Stimulated activated CD8-positive, alpha-beta memory T cell treated with anti-CD3 and anti-CD28 coated beads, Interleukin-7, amount 100 ng/mL, for 48 hours (primary cell): Measurements from ENCODE around the gene AGAP1.
"Not testable (repeated sequence)": the region's sequence is repeated elsewhere in the genome, so short reads cannot be mapped to it uniquely, and the experiment has no call there.

Experiments
- DNase-seq, 2 donors: peaks; one replicate each; pipeline ENCODE4 v3.0.0-alpha.2; 2020; ENCODE audit warnings: low read depth in 1 of 2; ENCODE audit errors: extremely low read depth in 1 of 2

The AGAP1 gene

DNA sequence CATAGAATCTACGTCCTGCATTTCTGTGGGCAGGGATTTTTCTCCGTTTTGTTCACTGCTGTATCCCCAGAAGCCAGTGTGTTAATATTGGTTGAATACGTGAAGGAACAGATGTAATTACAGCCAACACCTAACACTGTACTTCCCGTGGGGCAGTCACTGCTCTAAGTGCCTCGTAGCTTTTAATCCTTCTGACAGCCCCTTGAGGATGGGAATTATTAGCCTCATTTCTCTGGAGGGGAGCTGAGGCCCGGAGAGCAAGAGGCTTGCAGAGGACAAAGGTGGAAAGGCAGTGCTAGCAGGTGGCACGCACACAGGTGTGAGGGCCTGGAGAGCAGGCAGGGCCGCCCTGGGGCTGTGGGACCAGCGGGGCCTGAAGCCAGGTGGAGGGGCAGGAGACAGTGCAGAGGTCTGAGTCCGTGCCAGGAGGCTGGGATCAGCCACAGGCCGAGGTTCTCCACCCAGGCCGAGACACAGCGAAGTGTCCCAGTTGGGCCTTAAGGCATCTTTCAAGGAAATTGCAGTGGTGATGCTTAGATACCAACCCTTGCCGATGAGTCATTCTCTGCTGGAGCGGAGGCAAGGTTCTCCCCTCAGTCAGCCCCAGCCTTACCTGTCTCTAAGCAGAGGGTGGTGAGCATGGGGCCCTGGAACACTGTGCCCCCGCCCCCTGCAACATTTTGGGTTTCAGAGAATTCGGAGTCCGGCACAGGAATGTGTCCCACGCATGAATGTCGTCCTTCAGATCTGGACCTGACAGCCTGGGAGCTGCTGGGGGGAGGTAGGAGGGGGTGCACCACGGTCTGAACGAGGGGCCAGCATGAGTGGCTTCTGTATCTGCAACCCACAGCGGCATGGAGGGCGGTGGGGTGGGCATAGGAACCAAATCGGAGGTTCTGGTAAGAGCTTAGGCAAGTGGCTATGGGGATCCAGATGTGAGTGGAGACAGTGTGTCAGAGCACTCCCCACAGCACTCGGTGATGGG lies 551.7 kb downstream of the AGAP1 start:
- no peak for DNase-seq

DNA sequence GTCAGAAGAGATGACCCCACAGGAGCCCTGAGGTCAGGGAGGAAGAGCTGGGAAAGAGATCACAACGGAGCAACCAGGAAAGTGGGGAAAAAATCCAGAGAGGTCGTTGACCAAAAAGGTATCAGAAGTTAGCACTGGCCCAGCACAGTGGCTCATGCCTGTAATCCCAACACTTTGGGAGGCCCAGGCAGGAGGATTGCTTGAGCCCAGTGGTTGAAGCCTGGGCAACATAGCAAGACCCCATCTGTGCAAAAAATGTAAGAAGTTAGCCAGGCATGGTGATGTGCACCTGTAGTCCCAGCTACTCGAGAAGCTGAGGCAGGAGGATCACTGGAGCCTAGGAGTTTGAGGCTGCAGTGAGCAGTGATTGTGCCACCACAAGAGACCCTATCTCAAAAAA lies 552.9 kb downstream of the AGAP1 start:
- DNase-seq, result no peak

DNA sequence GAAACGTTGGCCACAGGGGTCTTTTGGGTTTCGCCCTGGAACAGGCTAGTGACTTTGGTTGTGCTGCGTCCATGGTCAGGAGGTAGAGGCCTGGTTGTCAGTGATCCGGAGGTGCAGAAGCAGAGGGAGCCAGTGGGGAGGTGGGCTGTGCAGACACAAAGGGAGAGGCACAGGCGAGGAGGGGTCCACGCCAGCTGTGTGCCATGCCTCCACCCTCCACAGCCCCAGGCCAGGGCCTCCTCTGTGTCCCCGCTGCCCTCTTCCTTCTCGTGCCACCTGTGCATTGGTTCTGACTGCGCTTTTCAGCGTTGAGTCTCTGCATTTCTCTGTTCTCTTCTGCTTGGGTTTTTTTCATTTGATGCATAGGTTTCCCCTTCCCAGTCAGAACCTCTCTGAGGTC lies 553.3 kb downstream of the AGAP1 start:
- DNase-seq, result no peak

DNA sequence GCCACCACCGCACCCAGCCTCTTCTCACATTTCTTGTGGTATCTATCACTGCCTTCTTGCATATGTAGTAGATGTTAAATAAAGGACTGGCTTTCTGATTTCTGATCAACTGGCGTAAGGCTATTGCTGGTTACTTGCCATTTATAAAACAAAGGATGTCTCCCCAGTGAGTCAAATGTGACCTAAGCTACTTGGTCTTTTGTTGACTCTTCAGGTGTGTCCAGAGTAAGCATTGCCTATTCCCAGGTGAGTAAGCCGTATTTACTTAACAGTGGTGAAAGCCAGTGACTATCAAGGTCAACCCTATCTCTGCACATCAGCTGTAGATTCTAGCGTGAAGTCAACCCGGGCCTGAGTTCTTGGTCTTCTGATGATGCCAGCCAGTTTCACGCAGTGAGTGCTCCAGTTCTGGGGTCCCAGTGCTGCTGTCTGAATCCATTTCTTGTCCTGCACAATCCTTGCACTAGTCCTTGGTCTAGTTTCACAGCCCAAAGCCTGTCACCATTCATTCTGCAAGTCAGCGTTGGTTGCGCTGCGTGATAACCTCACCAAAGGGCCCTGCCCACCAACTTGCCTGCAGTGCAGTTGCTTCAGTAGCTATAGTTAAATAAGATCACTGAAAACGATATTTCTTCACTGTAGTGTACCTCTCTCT lies 554.2 kb downstream of the AGAP1 start:
- DNase-seq, result no peak

DNA sequence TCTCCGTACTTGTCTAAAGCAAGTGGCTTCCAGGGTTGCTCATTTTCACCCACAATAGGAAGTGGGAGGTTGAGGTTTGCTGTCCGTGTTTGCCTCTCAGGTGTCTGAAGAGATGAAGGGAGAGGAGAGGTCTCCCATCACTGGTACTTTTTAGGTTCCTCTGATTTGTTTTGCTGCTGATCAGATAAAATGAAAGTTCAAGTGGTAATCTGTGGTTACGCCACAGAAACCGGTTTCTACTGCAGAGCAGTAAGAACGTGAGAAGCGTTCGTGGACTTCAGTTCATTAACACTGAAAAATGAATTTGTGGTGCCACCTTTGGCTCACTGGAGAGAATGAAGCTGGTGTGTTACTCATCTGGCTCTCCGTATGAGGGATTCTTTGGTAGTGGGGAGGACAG lies 556.1 kb downstream of the AGAP1 start:
- DNase-seq, result peak in 1 of 2 donors; percentile 10

DNA sequence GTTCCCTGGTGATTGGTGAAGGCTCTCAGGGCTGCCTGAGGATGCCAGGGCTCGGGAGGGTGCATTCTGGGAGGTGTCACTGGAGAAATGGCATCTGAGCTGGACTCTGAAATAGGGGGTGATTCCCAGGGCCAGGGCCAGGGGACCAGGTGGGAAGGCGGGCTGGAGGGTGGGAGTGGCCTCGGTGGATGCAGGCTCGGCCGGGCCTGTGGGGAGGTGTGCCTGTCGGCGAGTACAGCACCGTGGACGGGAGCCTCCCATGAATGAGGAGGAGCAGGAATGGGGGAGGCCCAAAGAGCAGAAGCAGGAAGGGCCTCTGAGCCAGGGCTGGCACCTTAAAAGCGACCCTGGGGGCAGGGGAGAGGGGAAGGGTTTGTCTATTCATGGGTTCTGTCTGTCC lies 557.5 kb downstream of the AGAP1 start:
- DNase-seq, result no peak

DNA sequence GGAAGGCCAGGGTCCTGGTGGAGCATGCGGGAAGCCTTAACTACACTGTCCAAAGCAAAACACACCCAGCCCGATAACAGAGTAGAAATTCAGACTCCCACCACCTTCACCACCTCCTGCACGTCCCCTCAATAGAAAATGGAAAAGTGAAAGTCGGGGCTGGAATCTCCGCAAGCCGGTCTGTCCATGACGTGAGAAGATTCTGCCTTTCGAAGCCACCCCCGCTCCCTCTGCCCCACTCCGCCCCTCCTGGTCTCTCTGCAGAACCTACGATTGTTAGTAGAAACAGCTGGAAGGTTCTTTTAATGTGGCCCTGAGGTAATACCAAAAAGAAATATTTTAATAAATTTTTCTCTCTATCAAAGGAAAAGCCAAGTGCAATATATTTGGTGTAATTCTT lies 558.0 kb downstream of the AGAP1 start:
- no peak for DNase-seq

DNA sequence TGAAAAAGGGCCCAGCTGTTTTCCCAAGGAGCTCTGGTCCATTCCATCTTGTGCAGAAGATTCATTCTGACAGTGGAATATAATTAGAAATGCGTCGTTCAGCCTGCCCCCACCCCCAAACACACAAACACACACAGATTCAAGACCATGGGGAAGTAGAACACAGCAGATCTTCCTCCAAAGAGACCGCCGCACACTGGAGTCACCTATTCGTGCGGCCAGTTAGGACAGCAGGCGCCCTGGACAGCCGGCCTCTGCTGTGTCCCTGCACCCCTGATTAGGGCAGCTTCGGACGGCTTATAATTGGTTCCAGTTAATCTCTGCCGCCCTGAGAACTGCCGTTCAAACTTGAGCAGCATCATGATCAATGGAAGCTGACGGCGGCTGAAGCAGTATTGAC lies 558.4 kb downstream of the AGAP1 start:
- DNase-seq, result no peak

DNA sequence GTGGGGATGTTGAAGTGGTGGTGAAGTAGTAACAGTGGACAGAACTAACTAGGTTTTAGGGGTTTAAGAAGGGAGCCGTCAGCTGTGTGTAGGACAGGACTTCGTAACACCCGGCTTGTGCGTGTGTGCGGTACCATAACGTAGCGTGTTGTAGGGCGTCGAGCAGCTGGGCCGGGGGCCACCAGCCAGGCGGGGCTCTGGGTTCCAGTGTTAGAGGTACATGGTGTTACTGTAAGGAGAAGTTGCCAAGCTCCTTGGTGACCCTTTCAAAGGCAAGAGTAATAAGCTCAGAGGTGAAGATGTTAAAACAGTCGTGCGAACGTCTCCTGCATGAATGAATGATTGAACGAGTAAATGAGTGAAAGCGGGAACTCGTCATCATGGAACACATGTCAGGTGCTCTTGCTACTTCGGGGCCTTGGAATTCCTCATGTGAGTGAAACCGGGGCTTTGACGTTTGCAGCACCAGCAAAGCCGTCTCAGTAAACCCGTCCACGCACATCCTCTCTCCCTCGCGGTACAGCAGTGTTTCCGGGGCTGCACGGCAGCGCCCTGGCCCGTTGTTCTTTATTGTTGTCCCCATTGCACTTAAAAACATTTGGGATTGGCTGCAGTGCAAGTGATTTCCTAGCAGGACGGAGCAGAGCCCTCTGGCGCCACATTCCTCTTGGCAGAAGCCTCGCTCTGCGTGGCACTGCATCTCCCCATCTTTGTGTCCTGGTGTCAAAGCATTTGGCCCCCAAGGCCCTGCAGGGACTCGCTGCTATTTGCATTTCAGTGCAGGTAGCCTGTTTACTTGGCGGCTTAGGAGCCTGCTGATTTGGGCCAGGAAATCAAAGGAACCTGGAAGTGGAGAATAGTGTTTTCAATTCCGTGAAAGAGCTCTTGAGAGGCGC lies 559.3 kb downstream of the AGAP1 start:
- DNase-seq, result no peak

DNA sequence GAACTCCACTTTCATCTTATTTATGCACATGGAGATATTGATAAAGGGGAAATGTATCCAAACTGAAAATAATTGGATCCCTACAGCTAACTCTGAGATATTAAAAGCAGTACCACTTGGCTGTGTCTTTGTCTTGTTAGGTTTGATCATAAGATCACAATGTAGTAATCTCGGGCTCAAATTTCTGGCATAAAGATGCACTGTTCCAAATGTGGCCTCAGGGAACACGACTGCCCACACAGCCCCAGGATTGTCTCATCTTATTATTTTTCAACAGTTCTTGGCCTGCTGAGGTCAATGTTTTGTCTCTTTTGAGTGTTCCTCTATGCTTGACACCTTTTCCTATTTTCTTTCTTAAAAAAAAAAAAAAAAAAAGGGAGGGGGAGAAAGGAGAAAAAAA lies 560.3 kb downstream of the AGAP1 start:
- DNase-seq, result no peak

DNA sequence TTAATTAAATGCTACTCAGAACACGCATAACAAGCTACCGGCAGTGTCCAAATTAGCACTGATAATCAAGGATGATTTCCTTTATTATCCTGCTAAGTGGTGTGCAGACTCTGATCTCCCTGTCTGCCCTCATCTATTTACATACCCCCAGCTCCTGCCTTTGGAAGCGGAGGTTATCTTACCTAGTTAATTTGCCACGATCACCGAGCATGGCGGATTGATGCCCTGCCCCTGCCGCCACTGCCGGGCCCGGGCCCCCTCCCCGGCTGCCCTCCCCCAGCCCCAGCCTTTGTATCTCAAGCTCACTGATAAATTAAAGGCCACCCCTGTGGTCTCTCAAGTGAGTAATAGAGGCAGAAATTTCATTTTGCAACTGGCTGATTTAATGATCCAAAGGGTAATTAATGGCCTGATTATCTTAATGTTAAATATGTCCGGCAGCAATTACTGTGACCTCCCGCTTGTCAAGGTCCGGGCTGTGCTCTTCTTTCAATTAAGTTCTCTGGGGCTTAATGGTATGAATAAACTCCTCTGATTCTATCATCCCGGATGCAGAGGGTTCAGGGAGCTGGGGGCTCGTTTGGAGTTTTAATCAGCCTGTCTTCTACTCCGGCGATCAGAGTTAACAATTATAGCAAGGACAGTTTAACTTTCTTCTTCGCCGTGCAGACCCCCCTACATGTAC lies 560.9 kb downstream of the AGAP1 start:
- no peak for DNase-seq

DNA sequence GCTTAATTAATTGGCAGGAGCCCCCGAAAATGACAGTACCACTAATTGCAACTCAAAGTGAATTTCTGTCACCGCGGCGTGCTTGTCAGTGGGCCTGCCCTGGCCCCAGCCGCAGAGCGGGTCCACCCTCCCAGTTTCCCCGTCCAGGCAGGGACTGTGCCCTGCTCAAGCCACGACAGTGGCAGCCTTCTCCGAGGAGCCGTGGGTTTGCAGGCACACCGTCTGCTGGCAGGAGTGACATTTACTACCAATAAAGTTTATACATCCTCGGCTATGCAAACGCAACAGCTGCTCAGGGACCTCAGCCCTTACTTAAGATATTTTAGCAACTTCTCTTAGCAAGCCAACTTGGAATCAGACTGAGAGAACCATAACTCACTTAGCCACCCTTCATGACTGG lies 561.6 kb downstream of the AGAP1 start:
- DNase-seq, result no peak

DNA sequence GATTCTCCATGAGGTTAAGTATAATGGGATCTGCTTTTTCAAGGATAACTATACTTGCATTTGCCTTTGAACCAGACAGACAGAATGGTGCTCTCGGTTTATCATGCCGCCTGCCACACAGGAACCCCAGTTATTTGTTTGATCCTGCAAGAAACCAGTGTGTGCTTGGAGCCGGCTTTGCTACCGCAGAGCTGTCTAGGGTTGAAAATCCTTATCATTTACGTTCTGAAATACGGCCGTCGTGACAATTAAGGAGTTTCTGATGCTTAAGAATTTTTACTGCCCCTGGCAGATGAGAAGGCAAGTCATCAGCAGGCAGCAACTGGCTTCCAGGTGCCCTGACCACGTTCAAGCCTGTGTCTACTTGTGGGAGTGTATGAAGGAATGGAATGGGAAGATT lies 562.3 kb downstream of the AGAP1 start:
- DNase-seq, result no peak

DNA sequence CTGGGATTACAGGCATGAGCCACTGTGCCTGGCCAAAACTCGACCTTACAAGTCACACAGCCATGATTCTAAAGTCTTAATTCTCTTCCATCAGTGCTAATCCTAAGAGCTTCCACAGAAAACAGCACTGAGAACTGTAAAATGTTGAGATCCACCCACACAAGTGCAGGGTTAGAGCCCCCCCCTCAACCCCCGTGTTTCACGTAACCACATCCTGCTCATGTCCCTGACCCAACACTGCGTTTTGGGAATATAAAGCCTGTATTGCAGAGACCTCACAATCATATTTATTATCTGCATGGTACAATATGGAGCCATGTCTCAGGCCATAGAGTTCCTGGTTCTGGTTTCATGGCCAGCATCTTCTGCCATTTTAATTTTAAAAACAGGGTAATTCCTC lies 563.5 kb downstream of the AGAP1 start:
- DNase-seq, result no peak

DNA sequence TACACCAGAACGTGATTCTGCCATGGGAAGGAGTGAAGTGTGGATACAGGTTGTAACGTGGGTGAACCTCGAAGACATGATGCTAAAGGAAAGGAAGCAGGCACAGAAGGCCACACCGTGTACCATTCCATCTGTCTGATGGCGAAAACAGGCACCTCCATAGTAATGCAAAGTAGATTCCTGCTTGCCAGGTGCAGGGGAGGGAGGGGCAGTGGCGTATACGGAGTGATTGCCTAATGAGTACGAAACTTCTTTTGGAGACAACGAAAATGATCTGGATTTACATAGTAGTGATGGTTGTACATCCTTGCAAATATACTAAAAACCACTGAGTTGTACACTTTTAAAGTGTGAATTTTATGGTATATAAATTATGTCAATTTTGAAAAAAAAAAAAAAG lies 567.7 kb downstream of the AGAP1 start:
- DNase-seq, result no peak

DNA sequence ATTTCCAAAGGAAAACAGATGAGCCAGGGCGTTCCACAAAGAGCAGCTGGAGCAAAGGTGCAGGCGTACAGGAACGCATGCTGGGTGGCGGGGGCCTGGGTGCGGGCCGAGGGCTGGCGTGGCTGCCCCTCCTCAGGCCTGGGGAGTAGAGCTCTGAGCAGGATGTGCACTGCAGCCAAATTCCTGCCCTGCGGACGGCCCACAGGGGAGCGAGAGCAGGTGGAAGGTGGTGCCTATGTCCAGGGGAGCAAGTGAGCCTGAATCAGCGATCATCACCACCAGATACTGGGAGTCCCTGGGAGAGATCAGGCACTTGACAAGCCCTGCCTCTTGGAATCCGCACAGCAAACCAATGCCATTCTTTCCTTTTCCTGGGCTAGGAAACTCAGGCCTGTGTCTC lies 568.1 kb downstream of the AGAP1 start:
- no peak for DNase-seq

DNA sequence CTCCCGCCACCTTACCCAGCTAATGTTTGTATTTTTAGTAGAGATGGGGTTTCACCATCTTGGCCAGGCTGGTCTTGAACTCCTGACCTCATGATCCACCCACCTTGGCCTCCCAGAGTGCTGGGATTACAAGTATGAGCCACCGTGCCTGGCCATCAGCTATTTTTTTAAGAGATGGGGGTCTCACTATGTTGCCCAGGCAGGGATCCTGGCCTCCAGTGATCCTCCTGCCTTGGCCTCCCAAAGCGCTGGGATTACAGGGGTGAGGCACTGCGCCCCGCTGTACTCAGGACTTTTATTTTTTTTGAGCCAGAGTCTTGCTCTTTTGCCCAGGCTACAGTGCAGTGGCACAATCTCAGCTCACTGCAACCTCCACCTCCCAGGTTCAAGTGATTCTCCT lies 569.0 kb downstream of the AGAP1 start:
- not testable (repeated sequence) for DNase-seq

DNA sequence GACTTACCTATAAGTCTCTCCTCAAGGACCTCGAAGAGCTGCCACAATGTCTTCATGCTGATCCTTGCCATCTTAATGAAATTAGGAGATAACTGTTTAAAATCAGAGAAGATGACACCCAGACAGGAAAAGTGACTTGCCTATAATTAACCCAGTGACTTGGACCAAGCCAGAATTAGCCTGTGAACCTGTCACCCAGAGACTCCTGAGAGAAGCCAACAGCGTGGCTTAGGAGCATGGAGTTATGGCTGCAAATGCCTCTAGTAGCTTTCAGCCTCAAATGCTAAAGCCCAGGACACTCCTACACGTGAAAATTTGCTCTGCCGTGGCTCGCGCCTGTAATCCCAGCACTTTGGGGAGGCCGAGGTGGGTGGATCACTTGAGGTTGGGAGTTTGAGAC lies 570.2 kb downstream of the AGAP1 start:
- no peak for DNase-seq

DNA sequence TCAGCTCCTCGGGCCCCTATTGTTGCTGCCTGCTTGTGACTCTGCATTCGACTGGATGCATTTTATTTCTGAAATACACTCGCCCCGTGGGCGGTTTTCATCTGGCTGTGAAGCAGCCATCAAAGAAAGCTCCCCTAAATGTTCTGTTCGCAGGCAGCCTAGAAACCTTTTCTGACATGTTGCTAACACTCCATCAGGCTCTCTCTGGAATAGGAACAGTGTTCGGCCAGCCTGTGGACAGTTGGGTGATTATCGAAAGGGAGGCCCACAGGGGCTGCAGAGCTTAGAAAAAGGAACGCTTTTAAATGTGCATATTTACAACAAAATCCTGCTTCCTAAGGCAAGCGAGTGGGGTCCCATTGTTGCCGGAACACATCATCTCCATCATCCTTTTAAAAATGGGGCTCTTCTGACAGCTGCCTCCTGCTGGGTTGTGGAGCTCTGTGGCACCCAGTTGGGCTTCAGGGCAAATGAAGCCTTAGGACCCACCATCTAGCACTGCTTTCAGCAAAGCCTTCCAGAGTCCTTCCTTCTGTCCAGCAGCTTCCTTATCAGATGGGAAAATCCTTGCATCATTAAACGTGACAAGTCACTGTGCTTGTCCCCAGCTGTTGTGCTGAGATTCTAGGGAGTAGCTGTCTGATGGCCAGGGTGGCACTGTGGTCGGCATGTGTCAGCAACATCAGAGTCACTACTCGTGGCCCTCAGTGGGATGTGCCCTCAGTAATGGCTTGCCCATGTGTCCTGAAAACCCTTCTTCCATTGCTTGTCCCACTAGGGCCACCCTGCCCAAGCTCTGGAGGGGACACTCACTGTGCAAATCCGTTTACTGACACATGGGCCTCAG lies 571.7 kb downstream of the AGAP1 start:
- DNase-seq, result no peak

DNA sequence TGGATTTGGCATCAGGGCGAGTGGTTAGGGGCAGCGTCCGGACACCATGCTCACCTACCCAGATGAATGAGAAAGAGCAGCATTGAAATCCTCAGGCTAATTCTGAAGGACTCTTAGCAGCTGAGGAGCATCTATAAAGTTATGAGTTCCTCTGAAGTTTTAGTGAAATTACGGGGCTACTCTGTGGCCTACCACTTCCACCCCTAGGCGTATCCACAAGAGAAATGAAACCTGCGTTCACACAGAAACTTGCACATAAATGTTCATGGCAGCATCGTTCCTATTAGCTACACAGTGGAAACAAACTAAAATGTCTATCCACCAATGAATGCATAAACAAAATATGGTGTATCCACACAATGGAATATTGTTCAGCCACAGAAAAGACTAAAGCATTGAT lies 576.4 kb downstream of the AGAP1 start:
- no peak for DNase-seq
